H9 (cell line): ENCODE measurements around the gene SCN10A. TPM values are rescaled to one million over a fixed set of nuclear protein-coding genes. Genes with fewer than 3 reads are reported as not detected.

ENCODE experiments used
- DNase-seq: peaks from one replicate; pipeline ENCODE4 v3.0.0-alpha.2; 2017
- H2AFZ ChIP-seq: one replicate; pipeline ENCODE4 v1.6.1; 2013; ENCODE audit warnings: mild to moderate bottlenecking, low read length, control low read depth, moderate library complexity
- H2AK5ac ChIP-seq: 2 replicates; pipeline ENCODE4 v1.6.1; 2013; ENCODE audit warnings: low read length, control low read depth, mixed read lengths; ENCODE audit not compliant: insufficient read length
- H2BK120ac ChIP-seq: one replicate; pipeline ENCODE4 v1.6.1; 2013; ENCODE audit warnings: low read depth, mild to moderate bottlenecking, low read length, control low read depth, inconsistent platforms; ENCODE audit not compliant: poor library complexity, severe bottlenecking
- H2BK12ac ChIP-seq: 2 replicates; pipeline ENCODE4 v1.6.1; 2013; ENCODE audit warnings: low read length, control low read depth, mixed read lengths, low read depth; ENCODE audit not compliant: insufficient read length
- H2BK15ac ChIP-seq: 2 replicates; pipeline ENCODE4 v1.6.1; 2013; ENCODE audit warnings: low read depth, low read length, control low read depth
- H2BK20ac ChIP-seq: one replicate; pipeline ENCODE4 v1.6.1; 2013; ENCODE audit warnings: low read depth, mild to moderate bottlenecking, low read length, control low read depth, inconsistent platforms; ENCODE audit not compliant: poor library complexity, severe bottlenecking
- H2BK5ac ChIP-seq: 2 replicates; pipeline ENCODE4 v1.6.1; 2013; ENCODE audit warnings: low read length, control low read depth, mixed read lengths; ENCODE audit not compliant: insufficient read length
- H3K14ac ChIP-seq: 2 replicates; pipeline ENCODE4 v1.6.1; 2013; ENCODE audit warnings: low read length, control low read depth; ENCODE audit not compliant: insufficient read depth
- H3K18ac ChIP-seq: 2 replicates; pipeline ENCODE4 v1.6.1; 2013; ENCODE audit warnings: low read depth, mild to moderate bottlenecking, mixed read lengths, low read length, control low read depth; ENCODE audit not compliant: insufficient read length
- H3K23ac ChIP-seq: 2 replicates; pipeline ENCODE4 v1.6.1; 2013; ENCODE audit warnings: low read length, control low read depth, mixed read lengths, low read depth; ENCODE audit not compliant: insufficient read length
- H3K23me2 ChIP-seq: 2 replicates; pipeline ENCODE4 v1.6.1; 2013; ENCODE audit warnings: low read depth, mild to moderate bottlenecking, mixed read lengths, low read length, control low read depth; ENCODE audit not compliant: insufficient read length, poor library complexity, severe bottlenecking
- H3K27ac ChIP-seq: 2 replicates; pipeline ENCODE4 v1.5.1; 2013; ENCODE audit warnings: low read length, control low read depth, mixed read lengths, low read depth; ENCODE audit not compliant: insufficient read length
- H3K27me3 ChIP-seq: 2 replicates; pipeline ENCODE4 v1.6.1; 2013; ENCODE audit warnings: low read length, control low read depth, inconsistent platforms; ENCODE audit not compliant: insufficient read depth
- H3K4ac ChIP-seq: 2 replicates; pipeline ENCODE4 v1.6.1; 2013; ENCODE audit warnings: low read depth, mild to moderate bottlenecking, control low read depth, inconsistent platforms, low read length, moderate library complexity
- H3K4me1 ChIP-seq: 2 replicates; pipeline ENCODE4 v1.6.1; 2013; ENCODE audit warnings: low read length, control low read depth, inconsistent platforms; ENCODE audit not compliant: insufficient read depth
- H3K4me2 ChIP-seq: 2 replicates; pipeline ENCODE4 v1.6.1; 2013; ENCODE audit warnings: low read length, control low read depth, mixed read lengths; ENCODE audit not compliant: insufficient read length, insufficient read depth
- H3K56ac ChIP-seq: 2 replicates; pipeline ENCODE4 v1.6.1; 2013; ENCODE audit warnings: low read depth, mild to moderate bottlenecking, mixed read lengths, low read length, control low read depth; ENCODE audit not compliant: insufficient read length
- H3K79me1 ChIP-seq: 2 replicates; pipeline ENCODE4 v1.6.1; 2013; ENCODE audit warnings: low read depth, mild to moderate bottlenecking, moderate library complexity, low read length, control low read depth, inconsistent platforms; ENCODE audit not compliant: insufficient read depth, poor library complexity, severe bottlenecking
- H3K79me2 ChIP-seq: 2 replicates; pipeline ENCODE4 v1.6.1; 2013; ENCODE audit warnings: low read length, control low read depth, inconsistent platforms; ENCODE audit not compliant: insufficient read depth
- H3K9ac ChIP-seq: 2 replicates; pipeline ENCODE4 v1.6.1; 2013; ENCODE audit warnings: low read length, control low read depth, mixed read lengths; ENCODE audit not compliant: insufficient read length; ENCODE audit errors: extremely low read depth
- H3K9me3 ChIP-seq: one replicate; pipeline ENCODE4 v1.6.1; 2013; ENCODE audit warnings: low read depth, low read length, inconsistent platforms; ENCODE audit not compliant: control insufficient read depth
- H3T11ph ChIP-seq: one replicate; pipeline ENCODE4 v1.6.1; 2013; ENCODE audit warnings: mild to moderate bottlenecking, low read length, control low read depth, inconsistent platforms
- H4K20me1 ChIP-seq: one replicate; pipeline ENCODE4 v1.6.1; 2013; ENCODE audit not compliant: control insufficient read depth, insufficient read length, insufficient read depth
- H4K5ac ChIP-seq: 2 replicates; pipeline ENCODE4 v1.6.1; 2013; ENCODE audit warnings: low read depth, mild to moderate bottlenecking, mixed read lengths, low read length, control low read depth; ENCODE audit not compliant: insufficient read length
- H4K8ac ChIP-seq: replicated peaks from 2 replicates; pipeline ENCODE4 v1.6.1; 2013; ENCODE audit warnings: low read length, control low read depth, mixed read lengths, low read depth; ENCODE audit not compliant: insufficient read length
- H4K91ac ChIP-seq: 2 replicates; pipeline ENCODE4 v1.6.1; 2013; ENCODE audit warnings: low read depth, mild to moderate bottlenecking, moderate library complexity, mixed read lengths, low read length, control low read depth; ENCODE audit not compliant: insufficient read length
- H3K27ac Mint-ChIP-seq, 3 experiments: 2 replicates in 2 of 3; 3 replicates in 1 of 3; pipeline ENCODE4 v1.8.0; 2020 to 2021; ENCODE audit warnings: mixed read lengths in 3 of 3, mild to moderate bottlenecking in 1 of 3, moderate library complexity in 1 of 3
- H3K27me3 Mint-ChIP-seq: 2 replicates; pipeline ENCODE4 v1.8.0; 2021; ENCODE audit warnings: low read depth, mild to moderate bottlenecking, moderate library complexity, mixed read lengths
- H3K36me3 Mint-ChIP-seq, 3 experiments: 2 replicates in 2 of 3; 3 replicates in 1 of 3; pipeline ENCODE4 v1.8.0; 2020 to 2021; ENCODE audit warnings: low read depth in 3 of 3, mixed read lengths in 3 of 3; ENCODE audit not compliant: insufficient read depth in 1 of 3
- H3K4me1 Mint-ChIP-seq, 2 experiments: 2 replicates each; pipeline ENCODE4 v1.8.0; 2020; ENCODE audit warnings: mixed read lengths in 2 of 2
- H3K4me3 Mint-ChIP-seq, 2 experiments: 2 replicates in 1 of 2; 3 replicates in 1 of 2; pipeline ENCODE4 v1.8.0; 2020 to 2021; ENCODE audit warnings: mild to moderate bottlenecking in 2 of 2, mixed read lengths in 2 of 2, moderate library complexity in 1 of 2
- H3K9me3 Mint-ChIP-seq, 2 experiments: 2 replicates in 1 of 2; 3 replicates in 1 of 2; pipeline ENCODE4 v1.8.0; 2020; ENCODE audit warnings: mild to moderate bottlenecking in 2 of 2, mixed read lengths in 2 of 2, moderate library complexity in 1 of 2
- WGBS: extraction: QIAGEN DNeasy Blood & Tissue Kit; methylation state at CpG from one replicate; pipeline ENCODE4 v1.1.7; 2013; ENCODE audit warnings: missing lambda C conversion rate, low lambda C conversion rate, mixed read lengths; ENCODE audit not compliant: insufficient read length; ENCODE audit errors: extremely low coverage; 5-methylcytosine and 5-hydroxymethylcytosine counted together
- total RNA-seq: library from RNA; stranded (reverse); gene quantifications from 2 replicates; pipeline ENCODE4 v1.2.1, GENCODE V29; 2021
- TF ChIP-seq, protein P1 (sequence below): fragments of 200-600 bp; sonication (generic); conservative IDR thresholded peaks from 3 replicates; pipeline ENCODE4 v1.8.0; 2021; ENCODE audit warnings: antibody characterized with exemption, mild to moderate bottlenecking

SCN10A gene
- total RNA-seq, 1 experiment from 2014 or later: not detected

DNA sequence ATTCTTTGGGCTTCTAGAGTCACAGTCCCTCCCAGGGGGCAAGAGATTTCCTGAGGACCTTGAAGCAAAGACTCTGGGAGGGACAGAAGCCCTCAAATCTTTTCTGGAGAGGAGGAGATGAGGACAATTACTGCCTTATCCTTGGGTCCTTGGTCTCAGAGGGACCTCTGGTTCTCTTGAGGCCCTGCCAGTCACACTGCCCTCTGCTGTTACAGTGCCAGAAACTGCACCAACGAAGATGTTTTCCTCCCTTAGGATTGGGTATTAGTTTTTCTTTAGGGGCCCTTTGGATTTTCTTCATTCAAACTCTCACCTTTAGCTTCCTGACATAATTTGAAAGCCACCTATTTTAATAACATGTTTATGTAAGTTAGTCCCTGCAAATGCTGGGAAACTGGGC lies 108.3 kb downstream of the SCN10A start:
- no peak overlapping the region for H3K27ac ChIP-seq
- no peak overlapping the region for H2BK20ac ChIP-seq
- no peaks in the 10 kb centered on the region for H3K9me3 Mint-ChIP-seq
- H3K23me2 ChIP-seq: no peaks in the 10 kb centered on the region
- no peaks in the 10 kb centered on the region for H3K79me1 ChIP-seq
- no peak overlapping the region for H4K8ac ChIP-seq
- DNase-seq: no peak
- H2BK120ac ChIP-seq: no peak overlapping the region
- no peaks in the 10 kb centered on the region for H3K79me2 ChIP-seq
- no peak overlapping the region for H3K27ac Mint-ChIP-seq
- H3K4me2 ChIP-seq: no peak overlapping the region
- H3K18ac ChIP-seq: no peak overlapping the region
- H2BK12ac ChIP-seq: no peak overlapping the region
- H3K36me3 Mint-ChIP-seq: no peaks in the 10 kb centered on the region
- H2AFZ ChIP-seq: no peak overlapping the region
- H4K5ac ChIP-seq: no peak overlapping the region
- no peaks in the 10 kb centered on the region for H4K20me1 ChIP-seq
- no peak overlapping the region for H3K56ac ChIP-seq
- no peak overlapping the region for H3T11ph ChIP-seq
- no peak overlapping the region for H2BK5ac ChIP-seq
- H3K4me3 Mint-ChIP-seq: no peak overlapping the region
- H3K9me3 ChIP-seq: no peaks in the 10 kb centered on the region
- H2AK5ac ChIP-seq: no peak overlapping the region
- H4K91ac ChIP-seq: no peak overlapping the region
- TF ChIP-seq, protein P1, sequence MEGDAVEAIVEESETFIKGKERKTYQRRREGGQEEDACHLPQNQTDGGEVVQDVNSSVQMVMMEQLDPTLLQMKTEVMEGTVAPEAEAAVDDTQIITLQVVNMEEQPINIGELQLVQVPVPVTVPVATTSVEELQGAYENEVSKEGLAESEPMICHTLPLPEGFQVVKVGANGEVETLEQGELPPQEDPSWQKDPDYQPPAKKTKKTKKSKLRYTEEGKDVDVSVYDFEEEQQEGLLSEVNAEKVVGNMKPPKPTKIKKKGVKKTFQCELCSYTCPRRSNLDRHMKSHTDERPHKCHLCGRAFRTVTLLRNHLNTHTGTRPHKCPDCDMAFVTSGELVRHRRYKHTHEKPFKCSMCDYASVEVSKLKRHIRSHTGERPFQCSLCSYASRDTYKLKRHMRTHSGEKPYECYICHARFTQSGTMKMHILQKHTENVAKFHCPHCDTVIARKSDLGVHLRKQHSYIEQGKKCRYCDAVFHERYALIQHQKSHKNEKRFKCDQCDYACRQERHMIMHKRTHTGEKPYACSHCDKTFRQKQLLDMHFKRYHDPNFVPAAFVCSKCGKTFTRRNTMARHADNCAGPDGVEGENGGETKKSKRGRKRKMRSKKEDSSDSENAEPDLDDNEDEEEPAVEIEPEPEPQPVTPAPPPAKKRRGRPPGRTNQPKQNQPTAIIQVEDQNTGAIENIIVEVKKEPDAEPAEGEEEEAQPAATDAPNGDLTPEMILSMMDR: peak; percentile 70
- peaks cover 2% of the 10 kb centered on the region; the same call in 1 of the 2 replicates for H3K4me1 ChIP-seq
- no peaks in the 10 kb centered on the region for H3K4me1 Mint-ChIP-seq
- H2BK15ac ChIP-seq: no peak overlapping the region
- H3K27me3 ChIP-seq: no peaks in the 10 kb centered on the region
- no peak overlapping the region for H3K4ac ChIP-seq
- H3K23ac ChIP-seq: no peak overlapping the region
- WGBS: no CpG with 5 or more reads among the region's 1 CpG
- H3K9ac ChIP-seq: no peak overlapping the region
- H3K27me3 Mint-ChIP-seq: peaks cover 29% of the 10 kb centered on the region
- H3K14ac ChIP-seq: no peak overlapping the region
